Measurements from ENCODE around the gene SH3BP1. TPM values are rescaled to one million over a fixed set of nuclear protein-coding genes. Genes with fewer than 3 reads are reported as not detected.

Gene SH3BP1
- total and polyA plus RNA-seq, 2 of the 8 experiments (the other 6 are each of a cell fraction or from before 2014, with no cell fraction given), result 23.9 to 40.3 TPM

- no peak for TF ChIP-seq RNF2 (IDR thresholded peaks at IDR 0.05; ENCODE audit: borderline replicate concordance, low read depth, low read length, missing control alignments, poor library complexity, severe bottlenecking)
- no peak for TF ChIP-seq KDM5A (IDR thresholded peaks at IDR 0.05; ENCODE audit: low read length)
- no peak for TF ChIP-seq NRF1 (IDR thresholded peaks at IDR 0.05; ENCODE audit: low read depth, low read length)
- no peak for TF ChIP-seq CEBPB (IDR thresholded peaks at IDR 0.05; ENCODE audit: low read depth, low read length)
- TF ChIP-seq RFX5 (IDR thresholded peaks at IDR 0.05; ENCODE audit: borderline replicate concordance, low read depth, low read length), result no peak
- TF ChIP-seq JUN (IDR thresholded peaks at IDR 0.05; ENCODE audit: low read depth, low read length), result no peak
Observed at GRCh38 chr22:37661160-37661924, 21.9 kb downstream of the SH3BP1 start (continued).

Data from H1 (cell line).